A549 (cell line): Measurements from ENCODE around the gene OBSL1. TPM values are rescaled to one million over a fixed set of nuclear protein-coding genes. Genes with fewer than 3 reads are reported as not detected.
A peak's percentile ranks its signal among the peaks of the same experiment; 100 is the strongest.

ENCODE experiments used
- ATAC-seq, 2 experiments: fragments of 200-7000 bp in 1 of 2; fragments of >200 bp in 1 of 2; cut with Nextera tagmentation in 1 of 2; cut with Tn5 transposase in 1 of 2; 3 replicates each; pipeline versions ENCODE4 v1.8.0 to v1.9.1; 2018 to 2020; ENCODE audit warnings: mild to moderate bottlenecking in 1 of 2, moderate library complexity in 1 of 2
- CTCF ChIA-PET: fragments of 300-600 bp; sonication (Branson Sonifier 250); formaldehyde crosslinking; extraction: SDS; loops from one replicate; lab custom pipeline; 2021; ENCODE audit warnings: antibody characterized with exemption, inconsistent platforms; lab: Yijun Ruan, JAX
- POLR2A ChIA-PET: fragments of 350-600 bp; formaldehyde crosslinking; extraction: SDS; loops from one replicate; lab custom pipeline; 2021; ENCODE audit warnings: antibody characterized with exemption, inconsistent platforms; lab: Yijun Ruan, JAX
- DNase-seq, 2 experiments: peaks; one replicate each; pipeline versions ENCODE4 v3.0.0 to v3.0.0-alpha.2; 2011 to 2016; ENCODE audit warnings: low read depth in 1 of 2, low spot score in 1 of 2
- FAIRE-seq: peaks from 2 replicates; lab custom pipeline; 2011; peaks lifted over from hg19 to GRCh38; lab: Jason Lieb, UNC
- H3K27ac ChIP-seq, 2 experiments: fragments of >200 bp; sonication (Bioruptor Twin); formaldehyde crosslinking; 3 replicates each; pipeline ENCODE4 v1.5.1; 2016 to 2017
- H3K4me1 ChIP-seq: fragments of >200 bp; sonication (Bioruptor Twin); formaldehyde crosslinking; 3 replicates; pipeline ENCODE4 v1.6.1; 2016
- H3K4me2 ChIP-seq: fragments of >200 bp; sonication (Bioruptor Twin); formaldehyde crosslinking; 3 replicates; pipeline ENCODE4 v1.6.1; 2016
- H3K4me3 ChIP-seq: fragments of >200 bp; sonication (Bioruptor Twin); formaldehyde crosslinking; 3 replicates; pipeline ENCODE4 v1.5.1; 2016
- H3K9me3 ChIP-seq: fragments of >200 bp; sonication (Bioruptor Twin); formaldehyde crosslinking; 3 replicates; pipeline ENCODE4 v1.6.1; 2016
- CBX2 ChIP-seq: fragments of 200-600 bp; sonication (generic); IDR thresholded peaks from 2 replicates; pipeline ENCODE4 v1.6.1; 2016; ENCODE audit warnings: low read depth, mild to moderate bottlenecking, borderline replicate concordance
- CBX8 ChIP-seq: fragments of 200-600 bp; sonication (generic); IDR thresholded peaks from 2 replicates; pipeline ENCODE4 v1.6.1; 2016
- CHD4 ChIP-seq: fragments of 200-600 bp; sonication (generic); IDR thresholded peaks from 2 replicates; pipeline ENCODE4 v1.6.1; 2016; ENCODE audit warnings: antibody characterized with exemption, mild to moderate bottlenecking, borderline replicate concordance
- CTCF ChIP-seq: fragments of >200 bp; sonication (Bioruptor Twin); formaldehyde crosslinking; IDR thresholded peaks from 3 replicates; pipeline ENCODE4 v1.5.1; 2016
- EHF ChIP-seq: fragments of 250-450 bp; sonication (Bioruptor Pico); IDR thresholded peaks from 2 replicates; pipeline ENCODE4 v1.5.0; 2020; ENCODE audit warnings: mild to moderate bottlenecking
- EHMT2 ChIP-seq: fragments of 200-600 bp; sonication (generic); IDR thresholded peaks from 2 replicates; pipeline ENCODE4 v1.6.1; 2016; ENCODE audit warnings: antibody characterized with exemption, low read depth, mild to moderate bottlenecking, moderate library complexity
- HDAC2 ChIP-seq: fragments of 200-600 bp; sonication (generic); IDR thresholded peaks from 2 replicates; pipeline ENCODE4 v1.6.1; 2016
- HES2 ChIP-seq: fragments of >200 bp; sonication (Bioruptor Twin); formaldehyde crosslinking; IDR thresholded peaks from 2 replicates; pipeline ENCODE4 v1.6.1; 2016
- JUN ChIP-seq, 2 experiments: fragments of >200 bp; sonication (Bioruptor Twin); formaldehyde crosslinking; IDR thresholded peaks; 2 replicates in 1 of 2; 3 replicates in 1 of 2; pipeline ENCODE4 v1.6.1; 2016 to 2017
- KDM1A ChIP-seq: fragments of 200-600 bp; sonication (generic); IDR thresholded peaks from 2 replicates; pipeline ENCODE4 v1.6.1; 2016; ENCODE audit warnings: low read depth, mild to moderate bottlenecking
- MAX ChIP-seq: IDR thresholded peaks from 2 replicates; pipeline ENCODE4 v1.6.1; 2012
- MAZ ChIP-seq: fragments of 150-350 bp; IDR thresholded peaks from 2 replicates; pipeline ENCODE4 v1.6.1; 2014; ENCODE audit warnings: antibody characterized with exemption, low read depth, low read length, borderline replicate concordance
- NPAS2 ChIP-seq: fragments of 250-450 bp; sonication (Bioruptor Pico); IDR thresholded peaks from 2 replicates; pipeline ENCODE4 v1.8.0; 2022; ENCODE audit warnings: mild to moderate bottlenecking, moderate library complexity, borderline replicate concordance
- NR3C1 ChIP-seq: fragments of >200 bp; sonication (Bioruptor Twin); formaldehyde crosslinking; IDR thresholded peaks from 3 replicates; pipeline ENCODE4 v1.6.1; 2017
- PBX3 ChIP-seq: IDR thresholded peaks from 2 replicates; pipeline ENCODE4 v1.6.1; 2012
- POLR2A ChIP-seq: IDR thresholded peaks from 2 replicates; pipeline ENCODE4 v1.6.1; 2012; ENCODE audit warnings: mild to moderate bottlenecking, low read length
- RARB ChIP-seq: fragments of 250-450 bp; sonication (Bioruptor Pico); IDR thresholded peaks from 2 replicates; pipeline ENCODE4 v1.8.0; 2021; ENCODE audit warnings: mild to moderate bottlenecking, moderate library complexity
- RCOR1 ChIP-seq: fragments of 150-350 bp; IDR thresholded peaks from 2 replicates; pipeline ENCODE4 v1.6.1; 2014; ENCODE audit warnings: antibody characterized with exemption, low read length, low read depth
- TFCP2L1 ChIP-seq: fragments of 250-450 bp; sonication (Bioruptor Pico); IDR thresholded peaks from 2 replicates; pipeline ENCODE4 v1.5.0; 2021; ENCODE audit warnings: mild to moderate bottlenecking
- ZFP36 ChIP-seq: fragments of 450-650 bp; IDR thresholded peaks from 2 replicates; pipeline ENCODE4 v1.6.1; 2014; ENCODE audit warnings: borderline replicate concordance; ENCODE audit not compliant: partially characterized antibody
- ZSCAN20 ChIP-seq: fragments of 250-450 bp; sonication (Bioruptor Pico); IDR thresholded peaks from 2 replicates; pipeline ENCODE4 v1.8.0; 2022; ENCODE audit warnings: mild to moderate bottlenecking, moderate library complexity
- WGBS: methylation state at CpG from one replicate; pipeline ENCODE4 v1.1.6; 2017; ENCODE audit errors: missing lambda C conversion rate; 5-methylcytosine and 5-hydroxymethylcytosine counted together
- polyA plus RNA-seq, 4 experiments: library from polyadenylated mRNA; depleted of rRNA in 3 of 4; stranded (reverse); fragments of >200 nt; fragmentation: RNase III in 1 of 4; extraction: RNeasy Plus Mini Kit Qiagen cat#74134 plus additional on column Dnase treatment in 1 of 4; gene quantifications; 2 replicates in 3 of 4; 3 replicates in 1 of 4; pipeline ENCODE4 v1.2.3, GENCODE V29; 2011 to 2017

OBSL1 gene
- polyA plus RNA-seq, 2 of the 4 experiments (the other 2 are of a cell fraction) = 14.4 to 31.8 TPM

GRCh38 chr2:219563271-219563928 is 7.9 kb downstream of the OBSL1 start:
- ChIA-PET CTCF (interaction anchor here (1.3 to 6.0 kb wide), 5 partner anchors 13 to 78 kb away, joined by 3 to 77 read pairs (median 19); partner anchors contain the start of genes CHPF and TMEM198), POLR2A (no interaction called here)

GRCh38 chr2:219562049-219563020 is 9.0 kb downstream of the OBSL1 start:
- FAIRE-seq = no peak
- 76% methylated on average over 21 of the region's 35 CpGs for WGBS
- ChIA-PET POLR2A (interaction anchor here (2.8 kb wide), 1 partner anchor 8 kb away, joined by 9 read pairs; no protein-coding TSS in a partner anchor), CTCF (interaction anchor here (1.1 to 6.0 kb wide), 9 partner anchors 9 to 80 kb away, joined by 3 to 77 read pairs (median 9); partner anchors contain the start of genes CHPF, OBSL1 and TMEM198)
- ATAC-seq = no peak
- H3K4me3 ChIP-seq = no peak overlapping the region
- no peaks in the 10 kb centered on the region for H3K9me3 ChIP-seq
- no peak overlapping the region for H3K4me2 ChIP-seq
- no peaks in the 10 kb centered on the region for H3K4me1 ChIP-seq
- no peak for DNase-seq
- no peak overlapping the region for H3K27ac ChIP-seq
- TF ChIP-seq PBX3 = no peak

More at GRCh38 chr2:219563271-219563928, 7.9 kb downstream of the OBSL1 start:
- no peak overlapping the region for H3K4me2 ChIP-seq
- H3K4me3 ChIP-seq = no peak overlapping the region
- no peak for DNase-seq
- FAIRE-seq = no peak
- H3K27ac ChIP-seq = no peak overlapping the region
- TF ChIP-seq CHD4 (no peak), CBX8 (no peak), HES2 (no peak), ZFP36 (no peak), NR3C1 (no peak), MAX (no peak), ZSCAN20 (no peak), CBX2 (no peak), RARB (CRISPR knock-in tag) (no peak)
- H3K4me1 ChIP-seq = no peaks in the 10 kb centered on the region
- WGBS = 87% methylated on average over 20 of the region's 20 CpGs
- H3K9me3 ChIP-seq = no peaks in the 10 kb centered on the region
- no peak for ATAC-seq

- no peak for TF ChIP-seq NPAS2 (CRISPR knock-in tag)
- no peak for TF ChIP-seq KDM1A
- TF ChIP-seq JUN (IDR thresholded peaks at IDR 0.05) = no peak
- no peak for TF ChIP-seq TFCP2L1 (CRISPR knock-in tag)
- no peak for TF ChIP-seq HDAC2
- TF ChIP-seq RARB (CRISPR knock-in tag) = no peak
- no peak for TF ChIP-seq EHF (CRISPR knock-in tag)
- no peak for TF ChIP-seq POLR2A
- no peak for TF ChIP-seq CTCF
- no peak for TF ChIP-seq EHMT2
- no peak for TF ChIP-seq MAZ
- no peak for TF ChIP-seq RCOR1
- TF ChIP-seq, all 56 proteins: peak for 0
- Histone ChIP-seq H3K27ac (no peak overlapping the region), H3K4me2 (no peak overlapping the region), H3K4me1 (no peaks in the 10 kb centered on the region), H3K4me3 (no peak overlapping the region), H3K9me3 (no peaks in the 10 kb centered on the region)
- CTCF ChIA-PET = interaction anchor here (0.9 to 6.0 kb wide), 18 partner anchors 10 to 130 kb away, joined by 3 to 77 read pairs (median 8); partner anchors contain the start of genes CHPF, INHA, OBSL1 and STK11IP
- FAIRE-seq (no peak), ATAC-seq (peak in 1 of 2 experiments; percentile 5; a peak in 1 of 6 replicates), DNase-seq (no peak)
- POLR2A ChIA-PET = interaction anchor here (2.8 kb wide), 1 partner anchor 9 kb away, joined by 9 read pairs; no protein-coding TSS in a partner anchor
- WGBS = 90% methylated on average over 22 of the region's 24 CpGs
Observed at GRCh38 chr2:219561179-219562048, 9.9 kb downstream of the OBSL1 start.
